ENCODE results near the gene PPP1R9A. TPM values are rescaled to one million over a fixed set of nuclear protein-coding genes. Genes with fewer than 3 reads are reported as not detected.

The PPP1R9A gene
- polyA plus RNA-seq, 1 donor from 2014 or later, result 52.8 TPM

DNA sequence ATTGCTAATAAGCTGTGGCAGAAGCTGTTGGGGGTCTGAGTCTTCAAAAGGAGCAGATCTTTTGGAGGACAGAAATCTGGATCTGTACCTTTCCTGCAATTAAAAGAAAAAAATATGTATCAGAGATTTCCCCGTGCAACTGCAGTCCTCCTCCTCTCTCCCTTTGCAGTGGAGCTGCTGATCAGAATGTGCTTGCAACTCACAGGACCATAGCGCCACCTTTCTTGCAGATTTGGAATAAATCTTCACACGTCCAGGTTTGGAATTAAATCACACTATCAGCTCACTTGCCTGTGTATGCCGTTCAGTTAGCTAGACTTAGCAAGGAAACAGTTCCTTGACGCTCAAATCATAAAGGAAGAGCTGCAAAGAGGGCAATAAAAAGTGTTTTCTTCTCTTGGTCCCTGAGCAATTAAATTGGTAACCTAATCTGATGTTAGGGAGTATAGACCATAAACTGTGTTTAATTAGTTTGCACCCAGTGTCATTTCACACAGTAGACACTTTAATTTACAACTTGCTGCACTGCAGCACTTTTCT, 339.5 kb downstream of the PPP1R9A start:
- peak overlapping the region; percentile 57 for H3K27ac ChIP-seq (ENCODE audit: low read length)
- no peak overlapping the region for H3K4me3 ChIP-seq (ENCODE audit: low read length)
- H3K4me2 ChIP-seq (ENCODE audit: low read length), result peak overlapping the region; percentile 40
- peak overlapping the region; percentile 25 for H3K9ac ChIP-seq (ENCODE audit: low read length)
- no peaks in the 10 kb centered on the region for H3K9me3 ChIP-seq (ENCODE audit: low read length)
- TF ChIP-seq RAD21 (conservative IDR thresholded peaks at IDR 0.05) (peak; percentile 89), EZH2 (IDR thresholded peaks at IDR 0.05; ENCODE audit: borderline replicate concordance, insufficient read depth, low read length, poor library complexity, severe bottlenecking) (no peak), MXI1 (conservative IDR thresholded peaks at IDR 0.05; ENCODE audit: poor library complexity, severe bottlenecking) (no peak), SMC3 (conservative IDR thresholded peaks at IDR 0.05; ENCODE audit: poor library complexity) (peak; percentile 81), EP300 (conservative IDR thresholded peaks at IDR 0.05; ENCODE audit: poor library complexity, severe bottlenecking) (peak; percentile 32), POLR2AphosphoS5 (IDR thresholded peaks at IDR 0.05) (peak; percentile 40), TAF1 (IDR thresholded peaks at IDR 0.05; ENCODE audit: low read depth) (no peak)
- TF ChIP-seq, protein P1, sequence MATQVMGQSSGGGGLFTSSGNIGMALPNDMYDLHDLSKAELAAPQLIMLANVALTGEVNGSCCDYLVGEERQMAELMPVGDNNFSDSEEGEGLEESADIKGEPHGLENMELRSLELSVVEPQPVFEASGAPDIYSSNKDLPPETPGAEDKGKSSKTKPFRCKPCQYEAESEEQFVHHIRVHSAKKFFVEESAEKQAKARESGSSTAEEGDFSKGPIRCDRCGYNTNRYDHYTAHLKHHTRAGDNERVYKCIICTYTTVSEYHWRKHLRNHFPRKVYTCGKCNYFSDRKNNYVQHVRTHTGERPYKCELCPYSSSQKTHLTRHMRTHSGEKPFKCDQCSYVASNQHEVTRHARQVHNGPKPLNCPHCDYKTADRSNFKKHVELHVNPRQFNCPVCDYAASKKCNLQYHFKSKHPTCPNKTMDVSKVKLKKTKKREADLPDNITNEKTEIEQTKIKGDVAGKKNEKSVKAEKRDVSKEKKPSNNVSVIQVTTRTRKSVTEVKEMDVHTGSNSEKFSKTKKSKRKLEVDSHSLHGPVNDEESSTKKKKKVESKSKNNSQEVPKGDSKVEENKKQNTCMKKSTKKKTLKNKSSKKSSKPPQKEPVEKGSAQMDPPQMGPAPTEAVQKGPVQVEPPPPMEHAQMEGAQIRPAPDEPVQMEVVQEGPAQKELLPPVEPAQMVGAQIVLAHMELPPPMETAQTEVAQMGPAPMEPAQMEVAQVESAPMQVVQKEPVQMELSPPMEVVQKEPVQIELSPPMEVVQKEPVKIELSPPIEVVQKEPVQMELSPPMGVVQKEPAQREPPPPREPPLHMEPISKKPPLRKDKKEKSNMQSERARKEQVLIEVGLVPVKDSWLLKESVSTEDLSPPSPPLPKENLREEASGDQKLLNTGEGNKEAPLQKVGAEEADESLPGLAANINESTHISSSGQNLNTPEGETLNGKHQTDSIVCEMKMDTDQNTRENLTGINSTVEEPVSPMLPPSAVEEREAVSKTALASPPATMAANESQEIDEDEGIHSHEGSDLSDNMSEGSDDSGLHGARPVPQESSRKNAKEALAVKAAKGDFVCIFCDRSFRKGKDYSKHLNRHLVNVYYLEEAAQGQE (IDR thresholded peaks at IDR 0.05; ENCODE audit: borderline replicate concordance), result no peak
- TF ChIP-seq, protein P2, sequence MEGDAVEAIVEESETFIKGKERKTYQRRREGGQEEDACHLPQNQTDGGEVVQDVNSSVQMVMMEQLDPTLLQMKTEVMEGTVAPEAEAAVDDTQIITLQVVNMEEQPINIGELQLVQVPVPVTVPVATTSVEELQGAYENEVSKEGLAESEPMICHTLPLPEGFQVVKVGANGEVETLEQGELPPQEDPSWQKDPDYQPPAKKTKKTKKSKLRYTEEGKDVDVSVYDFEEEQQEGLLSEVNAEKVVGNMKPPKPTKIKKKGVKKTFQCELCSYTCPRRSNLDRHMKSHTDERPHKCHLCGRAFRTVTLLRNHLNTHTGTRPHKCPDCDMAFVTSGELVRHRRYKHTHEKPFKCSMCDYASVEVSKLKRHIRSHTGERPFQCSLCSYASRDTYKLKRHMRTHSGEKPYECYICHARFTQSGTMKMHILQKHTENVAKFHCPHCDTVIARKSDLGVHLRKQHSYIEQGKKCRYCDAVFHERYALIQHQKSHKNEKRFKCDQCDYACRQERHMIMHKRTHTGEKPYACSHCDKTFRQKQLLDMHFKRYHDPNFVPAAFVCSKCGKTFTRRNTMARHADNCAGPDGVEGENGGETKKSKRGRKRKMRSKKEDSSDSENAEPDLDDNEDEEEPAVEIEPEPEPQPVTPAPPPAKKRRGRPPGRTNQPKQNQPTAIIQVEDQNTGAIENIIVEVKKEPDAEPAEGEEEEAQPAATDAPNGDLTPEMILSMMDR (IDR thresholded peaks at IDR 0.05; ENCODE audit: poor library complexity, severe bottlenecking), result peak; percentile 89
- no peaks in the 10 kb centered on the region for H3K79me2 ChIP-seq (replicated peaks; ENCODE audit: insufficient read depth, low read length)
- H3F3A ChIP-seq (ENCODE audit: insufficient read depth, low read length, poor library complexity, severe bottlenecking), result peaks cover 5% of the 10 kb centered on the region
- no peaks in the 10 kb centered on the region for H3K27me3 ChIP-seq (ENCODE audit: insufficient read depth, low read depth, low read length)
- H3K9me2 ChIP-seq (ENCODE audit: insufficient read depth, low read length), result no peaks in the 10 kb centered on the region
- H4K20me1 ChIP-seq (ENCODE audit: insufficient read depth), result no peaks in the 10 kb centered on the region
- H2AFZ ChIP-seq (ENCODE audit: low read depth, low read length), result no peak overlapping the region
- no peaks in the 10 kb centered on the region for H3K36me3 ChIP-seq (ENCODE audit: insufficient read depth, low read length)

DNA sequence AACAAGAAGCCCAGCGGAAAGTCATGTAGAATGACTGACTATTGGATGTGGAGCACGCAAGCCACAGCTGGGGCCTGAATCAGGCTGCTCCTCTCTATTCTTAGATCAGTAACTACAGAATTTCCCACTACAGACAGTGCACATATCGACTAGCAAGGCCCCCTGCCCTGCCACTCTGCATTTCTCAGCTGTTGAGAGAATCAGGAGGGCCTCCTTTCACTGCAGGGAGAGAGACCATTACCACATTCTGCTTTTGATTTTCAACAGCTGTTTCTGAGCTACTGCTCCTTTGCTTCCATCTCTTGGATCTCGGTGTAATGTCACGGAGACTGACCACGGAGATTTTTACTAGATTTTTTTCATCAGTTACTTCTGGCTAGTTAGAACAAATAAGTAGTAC, 343.2 kb downstream of the PPP1R9A start:
- Histone ChIP-seq H3K27ac (ENCODE audit: low read length) (peak overlapping the region; percentile 39), H3K36me3 (ENCODE audit: insufficient read depth, low read length) (no peaks in the 10 kb centered on the region), H3K79me2 (replicated peaks; ENCODE audit: insufficient read depth, low read length) (no peaks in the 10 kb centered on the region), H3K9ac (ENCODE audit: low read length) (no peak overlapping the region), H4K20me1 (ENCODE audit: insufficient read depth) (no peaks in the 10 kb centered on the region), H2AFZ (ENCODE audit: low read depth, low read length) (no peak overlapping the region), H3K4me3 (ENCODE audit: low read length) (no peak overlapping the region), H3K4me2 (ENCODE audit: low read length) (no peak overlapping the region), H3K9me3 (ENCODE audit: low read length) (no peaks in the 10 kb centered on the region), H3K27me3 (ENCODE audit: insufficient read depth, low read depth, low read length) (no peaks in the 10 kb centered on the region), H3F3A (ENCODE audit: insufficient read depth, low read length, poor library complexity, severe bottlenecking) (peaks cover 5% of the 10 kb centered on the region), H3K9me2 (ENCODE audit: insufficient read depth, low read length) (no peaks in the 10 kb centered on the region)
- TF ChIP-seq EP300 (conservative IDR thresholded peaks at IDR 0.05; ENCODE audit: poor library complexity, severe bottlenecking) (no peak), SMC3 (conservative IDR thresholded peaks at IDR 0.05; ENCODE audit: poor library complexity) (no peak), RAD21 (conservative IDR thresholded peaks at IDR 0.05) (no peak), MXI1 (conservative IDR thresholded peaks at IDR 0.05; ENCODE audit: poor library complexity, severe bottlenecking) (no peak), POLR2AphosphoS5 (IDR thresholded peaks at IDR 0.05) (no peak), TAF1 (IDR thresholded peaks at IDR 0.05; ENCODE audit: low read depth) (no peak), EZH2 (IDR thresholded peaks at IDR 0.05; ENCODE audit: borderline replicate concordance, insufficient read depth, low read length, poor library complexity, severe bottlenecking) (no peak)
- TF ChIP-seq, protein P1 (IDR thresholded peaks at IDR 0.05; ENCODE audit: borderline replicate concordance), result no peak
- TF ChIP-seq, protein P2 (IDR thresholded peaks at IDR 0.05; ENCODE audit: poor library complexity, severe bottlenecking), result no peak

All from neural cell (in vitro differentiated cells).